Kidney epithelial cell (primary cell): ENCODE results near the gene MT1A. TPM values are rescaled to one million over a fixed set of nuclear protein-coding genes. Genes with fewer than 3 reads are reported as not detected.

Source experiments
- DNase-seq: peaks from one replicate; pipeline ENCODE4 v3.0.0-alpha.2; 2010; ENCODE audit warnings: low read depth
- H3K27me3 ChIP-seq: 2 replicates; pipeline ENCODE4 v1.6.0; 2011; ENCODE audit warnings: low read length; ENCODE audit not compliant: control insufficient read depth, insufficient read depth
- H3K36me3 ChIP-seq: 2 replicates; pipeline ENCODE4 v1.5.1; 2011; ENCODE audit warnings: low read length; ENCODE audit not compliant: control insufficient read depth, insufficient read depth
- H3K4me3 ChIP-seq: 2 replicates; pipeline ENCODE4 v1.5.1; 2011; ENCODE audit warnings: low read depth, mild to moderate bottlenecking, control low read depth, low read length
- CTCF ChIP-seq: IDR thresholded peaks from 2 replicates; pipeline ENCODE4 v1.5.1; 2011; ENCODE audit warnings: mild to moderate bottlenecking, moderate library complexity, low read length, control low read depth, inconsistent platforms; ENCODE audit not compliant: insufficient read depth, poor library complexity, severe bottlenecking
- total RNA-seq: library from RNA; depleted of rRNA; stranded (reverse); fragments of >200 nt; gene quantifications from 2 replicates; pipeline ENCODE4 v1.2.3, GENCODE V29; 2015

The MT1A gene
- total RNA-seq, 1 donor from 2014 or later: not detected

DNA sequence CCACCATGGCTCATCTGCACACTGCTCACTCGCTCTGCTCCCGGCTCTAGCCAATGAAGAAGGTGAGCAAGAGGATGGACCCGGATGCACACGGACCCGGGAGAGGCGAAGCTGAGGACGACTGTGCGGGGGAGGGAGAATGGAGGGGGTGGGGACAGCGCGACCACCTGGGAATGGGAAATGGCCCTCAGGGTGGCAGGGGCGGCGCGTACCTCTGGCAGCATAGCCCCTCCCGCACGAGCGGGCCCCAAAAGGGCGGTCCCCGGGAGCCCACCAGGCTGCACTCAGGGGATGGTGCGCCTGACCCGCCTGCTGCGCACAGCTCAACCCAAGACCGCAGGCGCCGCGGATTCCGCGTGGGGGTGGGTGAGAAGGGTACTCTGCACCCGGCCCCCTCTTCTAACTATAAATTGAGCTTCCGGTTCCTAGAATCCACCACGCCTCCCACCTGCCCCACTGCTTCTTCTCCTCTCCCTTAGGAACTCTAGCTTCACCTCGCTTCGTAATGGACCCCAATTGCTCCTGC lies 37.3 kb downstream of the MT1A start:
- DNase-seq: no peak
- TF ChIP-seq CTCF: no peak
- Histone ChIP-seq H3K36me3 (no peaks in the 10 kb centered on the region), H3K4me3 (peak overlapping the region; percentile 28), H3K27me3 (peaks cover 14% of the 10 kb centered on the region)

- DNase-seq: no peak
- H3K36me3 ChIP-seq: no peaks in the 10 kb centered on the region
- no peak overlapping the region for H3K4me3 ChIP-seq
- peaks cover 13% of the 10 kb centered on the region for H3K27me3 ChIP-seq
- TF ChIP-seq CTCF: no peak
Observed at GRCh38 chr16:56677474-56677873, 39.0 kb downstream of the MT1A start.

- TF ChIP-seq CTCF: no peak
- DNase-seq: no peak
- Histone ChIP-seq H3K36me3 (no peaks in the 10 kb centered on the region), H3K4me3 (no peak overlapping the region), H3K27me3 (peaks cover 13% of the 10 kb centered on the region)
Observed at GRCh38 chr16:56679078-56679730, 40.7 kb downstream of the MT1A start.

GRCh38 chr16:56679818-56680217 lies 41.4 kb downstream of the MT1A start:
- Histone ChIP-seq H3K4me3 (no peak overlapping the region), H3K27me3 (peaks cover 13% of the 10 kb centered on the region), H3K36me3 (no peaks in the 10 kb centered on the region)
- DNase-seq: no peak
- no peak for TF ChIP-seq CTCF

DNA sequence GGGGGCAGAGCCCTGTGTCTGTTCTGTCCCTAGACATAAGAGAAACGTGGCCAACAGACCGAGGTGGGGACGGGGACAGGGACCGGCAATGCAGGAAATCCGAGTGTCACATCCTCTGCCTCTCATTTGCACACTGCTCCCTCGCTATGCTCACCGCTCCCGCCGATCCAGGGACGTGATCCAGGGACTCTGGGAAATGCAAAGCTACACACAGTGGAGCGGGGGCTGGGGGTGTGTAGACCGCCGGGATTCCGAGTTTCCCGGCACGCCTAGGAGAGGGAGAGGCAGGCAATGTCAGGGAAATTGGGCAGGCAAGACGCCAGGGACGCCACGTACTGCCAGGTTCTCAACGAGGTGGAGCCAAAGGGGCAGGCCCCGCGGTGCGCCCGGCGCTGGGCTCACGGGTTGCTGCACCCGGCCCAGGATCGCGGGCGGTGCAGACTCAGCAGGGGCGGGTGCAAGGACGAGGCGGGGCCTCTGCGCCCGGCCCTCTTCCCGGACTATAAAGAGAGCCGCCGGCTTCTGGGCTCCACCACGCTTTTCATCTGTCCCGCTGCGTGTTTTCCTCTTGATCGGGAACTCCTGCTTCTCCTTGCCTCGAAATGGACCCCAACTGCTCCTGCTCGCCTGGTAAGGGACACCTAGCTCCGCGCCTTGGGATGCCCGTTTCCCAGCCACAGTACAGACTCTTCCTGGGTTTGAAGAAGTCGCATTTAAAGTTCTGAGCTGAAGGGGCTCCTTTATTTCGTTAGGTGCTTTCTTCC lies 43.7 kb downstream of the MT1A start, which contains the start of gene MT1X:
Gene MT1X, plus strand, starts transcription at position 532 of the 764 bp plus-strand sequence. Its CDS starts 71 bp downstream, at position 603.
- Histone ChIP-seq H3K4me3 (peak within 1 kb of the TSS; percentile 42), H3K36me3 (no peaks in the 10 kb centered on the region), H3K27me3 (peaks cover under 1% of the 10 kb centered on the region)
- no peak for DNase-seq
- TF ChIP-seq CTCF: no peak
